OCI-LY3 (cell line): Measurements from ENCODE around the gene LIPT2.

Source experiments
- EZH2phosphoT487 ChIP-seq: fragments of 200-600 bp; shearing (Covaris generic); IDR thresholded peaks from 2 replicates; pipeline ENCODE4 v1.6.1; 2018; ENCODE audit warnings: antibody characterized with exemption, mixed run types, low read depth
- TF ChIP-seq, protein P1 (sequence below): fragments of 200-600, 300-600 bp; sonication (generic); IDR thresholded peaks from 2 replicates; pipeline ENCODE4 v1.5.1; 2014; ENCODE audit warnings: antibody characterized with exemption, low read length, low read depth

GRCh38 chr11:74524978-74525377, 31.5 kb upstream of the LIPT2 start:
- TF ChIP-seq, protein P1, sequence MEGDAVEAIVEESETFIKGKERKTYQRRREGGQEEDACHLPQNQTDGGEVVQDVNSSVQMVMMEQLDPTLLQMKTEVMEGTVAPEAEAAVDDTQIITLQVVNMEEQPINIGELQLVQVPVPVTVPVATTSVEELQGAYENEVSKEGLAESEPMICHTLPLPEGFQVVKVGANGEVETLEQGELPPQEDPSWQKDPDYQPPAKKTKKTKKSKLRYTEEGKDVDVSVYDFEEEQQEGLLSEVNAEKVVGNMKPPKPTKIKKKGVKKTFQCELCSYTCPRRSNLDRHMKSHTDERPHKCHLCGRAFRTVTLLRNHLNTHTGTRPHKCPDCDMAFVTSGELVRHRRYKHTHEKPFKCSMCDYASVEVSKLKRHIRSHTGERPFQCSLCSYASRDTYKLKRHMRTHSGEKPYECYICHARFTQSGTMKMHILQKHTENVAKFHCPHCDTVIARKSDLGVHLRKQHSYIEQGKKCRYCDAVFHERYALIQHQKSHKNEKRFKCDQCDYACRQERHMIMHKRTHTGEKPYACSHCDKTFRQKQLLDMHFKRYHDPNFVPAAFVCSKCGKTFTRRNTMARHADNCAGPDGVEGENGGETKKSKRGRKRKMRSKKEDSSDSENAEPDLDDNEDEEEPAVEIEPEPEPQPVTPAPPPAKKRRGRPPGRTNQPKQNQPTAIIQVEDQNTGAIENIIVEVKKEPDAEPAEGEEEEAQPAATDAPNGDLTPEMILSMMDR = no peak
- TF ChIP-seq EZH2phosphoT487 = no peak
